Transverse colon (tissue), 4 donors: ENCODE measurements around the gene PLD5. TPM values are rescaled to one million over a fixed set of nuclear protein-coding genes. Genes with fewer than 3 reads are reported as not detected.

Experiments
- DNase-seq: peaks from one replicate; pipeline ENCODE4 v3.0.0-alpha.2; 2019
- H3K27ac ChIP-seq, 4 donors: fragments of 200-600 bp; sonication (generic); 2 replicates each; pipeline ENCODE4 v1.5.1; 2016 to 2018; ENCODE audit warnings: inconsistent platforms in 4 of 4
- H3K27me3 ChIP-seq: fragments of 200-600 bp; sonication (generic); 2 replicates; pipeline ENCODE4 v1.5.1; 2017; ENCODE audit warnings: inconsistent platforms
- H3K36me3 ChIP-seq, 4 donors: fragments of 200-600 bp; sonication (generic); 2 replicates each; pipeline ENCODE4 v1.5.1; 2017 to 2019; ENCODE audit warnings: inconsistent platforms in 4 of 4
- H3K4me1 ChIP-seq, 4 donors: fragments of 200-600 bp; sonication (generic); 2 replicates each; pipeline ENCODE4 v1.5.1; 2017 to 2020; ENCODE audit warnings: inconsistent platforms in 4 of 4
- H3K4me3 ChIP-seq, 4 donors: fragments of 200-600 bp; sonication (generic); 1 replicate in 1 of 4; 2 replicates in 3 of 4; pipeline versions ENCODE4 v1.5.1 to v1.6.1; 2017 to 2019; ENCODE audit warnings: inconsistent platforms in 4 of 4
- H3K9me3 ChIP-seq, 2 donors: fragments of 200-600 bp; sonication (generic); 2 replicates each; pipeline ENCODE4 v1.5.1; 2017 to 2019; ENCODE audit warnings: inconsistent platforms in 2 of 2
- CTCF ChIP-seq, 5 experiments: fragments of 200-600 bp in 3 of 5; fragments of 450-650 bp in 2 of 5; sonication (generic) in 3 of 5; IDR thresholded peaks; 1 replicate in 2 of 5; 2 replicates in 3 of 5; pipeline ENCODE4 v1.5.1; 2016 to 2017; ENCODE audit warnings: antibody characterized with exemption in 5 of 5, inconsistent platforms in 3 of 5, mild to moderate bottlenecking in 2 of 5, moderate library complexity in 1 of 5
- EP300 ChIP-seq: sonication (generic); formaldehyde crosslinking; IDR thresholded peaks from one replicate; pipeline ENCODE4 v1.6.1; 2017; ENCODE audit warnings: antibody characterized with exemption, low read depth
- POLR2A ChIP-seq: fragments of 450-650 bp; IDR thresholded peaks from one replicate; pipeline ENCODE4 v1.6.1; 2016; ENCODE audit warnings: antibody characterized with exemption, mild to moderate bottlenecking, moderate library complexity
- POLR2AphosphoS5 ChIP-seq, 3 donors: sonication (generic); formaldehyde crosslinking; IDR thresholded peaks; one replicate each; pipeline ENCODE4 v1.6.1; 2016; ENCODE audit warnings: antibody characterized with exemption in 3 of 3
- WGBS, 2 donors: methylation state at CpG; one replicate each; pipeline ENCODE4 v1.1.5; 2018; ENCODE audit warnings: low coverage in 1 of 2; 5-methylcytosine and 5-hydroxymethylcytosine counted together
- in situ Hi-C, 4 donors: fragments of 200-750 bp; cut with MboI; loops; one replicate each; pipeline versions ENCODE4 v1.15.0 to v1.15.1; 2017; ENCODE audit warnings: low sequenced_read_pairs in 3 of 4, low pct_ligation_motif_present in 1 of 4, low pct_unique_long_range_greater_than_20kb in 1 of 4
- intact Hi-C: fragments of 100-400 bp; cut with DNase I; formaldehyde crosslinking; loops from one replicate; pipeline ENCODE4 v1.15.1; 2023; ENCODE audit warnings: low total_unique reads
- total RNA-seq, 4 donors: library from RNA; depleted of rRNA; stranded (reverse); fragments of >200 nt; gene quantifications; one replicate each; pipeline ENCODE4 v1.1.0, GENCODE V29; 2016

Gene PLD5
- total RNA-seq, 4 donors from 2014 or later = 0.16 TPM; not detected in 3

GRCh38 chr1:242089911-242090310 lies 434.6 kb downstream of the PLD5 start:
- DNase-seq = no peak
- in situ Hi-C loops = no loop called here
- TF ChIP-seq CTCF (IDR thresholded peaks at IDR 0.05) (no peak), POLR2AphosphoS5 (IDR thresholded peaks at IDR 0.05) (no peak), POLR2A (no peak), EP300 (no peak)

DNA sequence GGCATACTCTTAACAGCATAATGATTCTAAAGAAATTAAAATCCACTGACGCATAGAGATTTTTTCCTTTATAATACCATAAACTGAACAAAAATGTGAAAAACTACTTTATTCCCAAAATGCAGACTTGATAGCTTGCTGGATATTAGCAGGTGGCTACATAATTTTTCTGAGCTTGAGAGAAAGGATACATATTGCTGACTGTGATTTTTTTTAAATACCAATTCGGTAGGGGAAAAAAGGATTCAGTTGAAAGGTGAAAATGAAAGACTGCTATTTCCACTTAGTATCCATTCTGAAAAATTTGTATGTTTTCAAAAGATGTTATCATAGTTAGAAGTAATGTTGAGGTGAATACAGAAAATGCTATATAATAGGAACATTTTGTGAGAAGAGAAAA lies 435.6 kb downstream of the PLD5 start:
- DNase-seq = no peak
- Histone ChIP-seq H3K27me3 (no peaks in the 10 kb centered on the region), H3K4me3 (no peak overlapping the region), H3K27ac (no peak overlapping the region), H3K4me1 (no peaks in the 10 kb centered on the region), H3K36me3 (no peaks in the 10 kb centered on the region), H3K9me3 (no peaks in the 10 kb centered on the region)
- intact Hi-C loops (no loop called here), in situ Hi-C loops (no loop called here)
- no peak for TF ChIP-seq EP300
- no peak for TF ChIP-seq POLR2A
- TF ChIP-seq POLR2AphosphoS5 (IDR thresholded peaks at IDR 0.05) = no peak
- no peak for TF ChIP-seq CTCF (IDR thresholded peaks at IDR 0.05)
- 84 to 85% methylated on average over 2 of the region's 2 CpGs for WGBS, 2 donors

More at GRCh38 chr1:242089911-242090310, 434.6 kb downstream of the PLD5 start:
- H3K27ac ChIP-seq = no peak overlapping the region
- no peaks in the 10 kb centered on the region for H3K36me3 ChIP-seq
- no peaks in the 10 kb centered on the region for H3K4me1 ChIP-seq
- no peaks in the 10 kb centered on the region for H3K27me3 ChIP-seq
- H3K4me3 ChIP-seq = no peak overlapping the region
- intact Hi-C loops = no loop called here
- no peaks in the 10 kb centered on the region for H3K9me3 ChIP-seq
- 50 to 58% methylated on average over 5 of the region's 5 CpGs for WGBS, 2 donors

DNA sequence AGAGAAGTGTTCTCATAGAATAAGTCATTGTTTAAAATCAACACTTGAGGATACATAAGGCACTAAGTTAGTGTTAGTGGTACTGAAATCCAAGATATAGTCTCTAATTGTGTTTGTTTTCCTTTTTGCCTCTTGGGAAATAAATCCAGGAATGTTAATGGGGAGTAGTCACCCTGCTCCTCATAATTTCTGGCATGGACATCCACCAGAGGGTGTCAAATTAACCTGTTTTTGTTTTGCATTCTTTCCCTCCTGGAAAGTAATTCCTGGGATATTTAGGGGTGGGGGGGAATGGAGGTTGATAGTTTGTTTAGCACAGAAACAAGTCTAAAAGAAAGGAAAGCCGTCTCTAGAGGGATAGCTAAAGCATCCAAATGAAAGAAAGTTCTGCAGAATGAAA lies 437.8 kb downstream of the PLD5 start:
- 25 to 36% methylated on average over 1 of the region's 1 CpG for WGBS, 2 donors
- H3K9me3 ChIP-seq = no peaks in the 10 kb centered on the region
- H3K4me1 ChIP-seq = no peaks in the 10 kb centered on the region
- TF ChIP-seq POLR2A (no peak), EP300 (no peak), CTCF (IDR thresholded peaks at IDR 0.05) (no peak), POLR2AphosphoS5 (IDR thresholded peaks at IDR 0.05) (no peak)
- no peak overlapping the region for H3K27ac ChIP-seq
- H3K27me3 ChIP-seq = no peaks in the 10 kb centered on the region
- DNase-seq = no peak
- in situ Hi-C loops = no loop called here
- intact Hi-C loops = no loop called here
- H3K36me3 ChIP-seq = no peaks in the 10 kb centered on the region
- H3K4me3 ChIP-seq = no peak overlapping the region

- intact Hi-C loops = no loop called here
- no peak for TF ChIP-seq POLR2AphosphoS5 (IDR thresholded peaks at IDR 0.05)
- no peak for TF ChIP-seq POLR2A
- TF ChIP-seq EP300 = no peak
- TF ChIP-seq CTCF (IDR thresholded peaks at IDR 0.05) = no peak
- H3K36me3 ChIP-seq = no peaks in the 10 kb centered on the region
- in situ Hi-C loops = no loop called here
- WGBS, 2 donors = 51 to 62% methylated on average over 3 of the region's 3 CpGs
- no peak overlapping the region for H3K27ac ChIP-seq
- no peak overlapping the region for H3K4me3 ChIP-seq
- H3K4me1 ChIP-seq = no peaks in the 10 kb centered on the region
- no peak for DNase-seq
- H3K9me3 ChIP-seq = no peaks in the 10 kb centered on the region
- no peaks in the 10 kb centered on the region for H3K27me3 ChIP-seq
Observed at GRCh38 chr1:242086093-242086492, 438.4 kb downstream of the PLD5 start.
